Ectodermal cell (in vitro differentiated cells): Measurements from ENCODE around the gene PPP1R7.

ENCODE experiments used
- H3K27ac ChIP-seq: 2 replicates; pipeline ENCODE4 v1.7.0; 2013; ENCODE audit warnings: mild to moderate bottlenecking, low read depth, low read length; ENCODE audit not compliant: insufficient read depth, poor library complexity, severe bottlenecking
- H3K27me3 ChIP-seq: 2 replicates; pipeline ENCODE4 v1.7.0; 2013; ENCODE audit warnings: mild to moderate bottlenecking, low read length; ENCODE audit not compliant: insufficient read depth, control insufficient read depth, poor library complexity, severe bottlenecking
- H3K36me3 ChIP-seq: one replicate; pipeline ENCODE4 v1.7.0; 2013; ENCODE audit warnings: low read length; ENCODE audit not compliant: control insufficient read depth, insufficient read depth
- H3K4me1 ChIP-seq: one replicate; pipeline ENCODE4 v1.7.0; 2013; ENCODE audit warnings: low read length; ENCODE audit not compliant: control insufficient read depth, insufficient read depth
- H3K4me3 ChIP-seq: 2 replicates; pipeline ENCODE4 v1.7.0; 2013; ENCODE audit warnings: low read depth, low read length, control low read depth; ENCODE audit not compliant: insufficient read depth
- H3K9me3 ChIP-seq: 2 replicates; pipeline ENCODE4 v1.7.0; 2013; ENCODE audit warnings: mild to moderate bottlenecking, low read length, moderate library complexity; ENCODE audit not compliant: control insufficient read depth
- WGBS, 2 experiments: methylation state at CpG; one replicate each; pipeline ENCODE4 v1.1.7; 2013; ENCODE audit warnings: missing lambda C conversion rate in 2 of 2; 5-methylcytosine and 5-hydroxymethylcytosine counted together

Gene PPP1R7

GRCh38 chr2:241139531-241140444, 10.5 kb upstream of the PPP1R7 start:
- Histone ChIP-seq H3K36me3 (no peaks in the 10 kb centered on the region), H3K27me3 (no peaks in the 10 kb centered on the region), H3K27ac (no peak overlapping the region), H3K9me3 (no peaks in the 10 kb centered on the region), H3K4me3 (no peak overlapping the region), H3K4me1 (no peaks in the 10 kb centered on the region)
- 95% methylated on average over 24 of the region's 24 CpGs for WGBS, 2 experiments

GRCh38 chr2:241140445-241140840, 9.8 kb upstream of the PPP1R7 start:
- 94 to 95% methylated on average over 10 of the region's 10 CpGs for WGBS, 2 experiments
- H3K36me3 ChIP-seq, result no peaks in the 10 kb centered on the region
- no peaks in the 10 kb centered on the region for H3K4me1 ChIP-seq
- no peak overlapping the region for H3K4me3 ChIP-seq
- H3K27me3 ChIP-seq, result no peaks in the 10 kb centered on the region
- H3K27ac ChIP-seq, result no peak overlapping the region
- no peaks in the 10 kb centered on the region for H3K9me3 ChIP-seq

- 91 to 93% methylated on average over 14 of the region's 14 CpGs for WGBS, 2 experiments
- Histone ChIP-seq H3K36me3 (no peaks in the 10 kb centered on the region), H3K9me3 (no peaks in the 10 kb centered on the region), H3K4me3 (no peak overlapping the region), H3K4me1 (no peaks in the 10 kb centered on the region), H3K27me3 (no peaks in the 10 kb centered on the region), H3K27ac (no peak overlapping the region)
Measured at GRCh38 chr2:241141214-241141770, 9.0 kb upstream of the PPP1R7 start.

GRCh38 chr2:241142063-241142462, 8.2 kb upstream of the PPP1R7 start:
- Histone ChIP-seq H3K9me3 (no peaks in the 10 kb centered on the region), H3K4me1 (no peaks in the 10 kb centered on the region), H3K36me3 (no peaks in the 10 kb centered on the region), H3K27ac (no peak overlapping the region), H3K4me3 (no peak overlapping the region), H3K27me3 (no peaks in the 10 kb centered on the region)
- 93 to 96% methylated on average over 6 of the region's 6 CpGs for WGBS, 2 experiments

GRCh38 chr2:241142593-241142992, 7.7 kb upstream of the PPP1R7 start:
- Histone ChIP-seq H3K4me3 (no peak overlapping the region), H3K36me3 (no peaks in the 10 kb centered on the region), H3K27me3 (no peaks in the 10 kb centered on the region), H3K4me1 (no peaks in the 10 kb centered on the region), H3K27ac (no peak overlapping the region), H3K9me3 (no peaks in the 10 kb centered on the region)
- WGBS, 2 experiments, result 93 to 94% methylated on average over 9 of the region's 9 CpGs

- H3K27me3 ChIP-seq, result peaks cover 12% of the 10 kb centered on the region
- H3K27ac ChIP-seq, result no peak overlapping the region
- H3K4me3 ChIP-seq, result no peak overlapping the region
- WGBS, 2 experiments, result 79 to 100% methylated on average over 1 to 4 of the region's 4 CpGs
- H3K9me3 ChIP-seq, result no peaks in the 10 kb centered on the region
- H3K36me3 ChIP-seq, result no peaks in the 10 kb centered on the region
- peaks cover 5% of the 10 kb centered on the region for H3K4me1 ChIP-seq
Measured at GRCh38 chr2:241146286-241146685, 4.0 kb upstream of the PPP1R7 start.

GRCh38 chr2:241147336-241147735, 2.9 kb upstream of the PPP1R7 start:
- peaks cover 12% of the 10 kb centered on the region for H3K27me3 ChIP-seq
- no peaks in the 10 kb centered on the region for H3K9me3 ChIP-seq
- no peaks in the 10 kb centered on the region for H3K36me3 ChIP-seq
- 94 to 97% methylated on average over 2 to 3 of the region's 3 CpGs for WGBS, 2 experiments
- H3K4me1 ChIP-seq, result peaks cover 6% of the 10 kb centered on the region
- no peak overlapping the region for H3K27ac ChIP-seq
- no peak overlapping the region for H3K4me3 ChIP-seq

- Histone ChIP-seq H3K4me3 (peak overlapping the region; percentile 87), H3K9me3 (no peaks in the 10 kb centered on the region), H3K36me3 (no peaks in the 10 kb centered on the region), H3K27ac (no peak overlapping the region), H3K4me1 (peaks cover 6% of the 10 kb centered on the region), H3K27me3 (peaks cover 12% of the 10 kb centered on the region)
- 83% methylated on average over 4 of the region's 4 CpGs for WGBS, 2 experiments
Measured at GRCh38 chr2:241148239-241148638, 2.0 kb upstream of the PPP1R7 start.

- Histone ChIP-seq H3K4me1 (peaks cover 6% of the 10 kb centered on the region), H3K27me3 (peaks cover 12% of the 10 kb centered on the region), H3K27ac (no peak within 1 kb of the TSS), H3K9me3 (no peaks in the 10 kb centered on the region), H3K4me3 (peak within 1 kb of the TSS; percentile 87), H3K36me3 (no peaks in the 10 kb centered on the region)
- 0% methylated on average over 88 of the region's 88 CpGs for WGBS, 2 experiments
Measured at GRCh38 chr2:241148891-241149674, 1.2 kb upstream of the PPP1R7 start, which contains the start of gene PASK. Gene PASK, minus strand, starts transcription at chr2:241149472. Its CDS starts 6,440 bp downstream, at chr2:241143032.

GRCh38 chr2:241149675-241149924, 667 bp upstream of the PPP1R7 start:
- H3K27me3 ChIP-seq, result peaks cover 12% of the 10 kb centered on the region
- peak overlapping the region; percentile 87 for H3K4me3 ChIP-seq
- no peaks in the 10 kb centered on the region for H3K36me3 ChIP-seq
- WGBS, 2 experiments, result 0 to 1% methylated on average over 23 of the region's 23 CpGs
- H3K27ac ChIP-seq, result no peak overlapping the region
- H3K4me1 ChIP-seq, result peaks cover 6% of the 10 kb centered on the region
- no peaks in the 10 kb centered on the region for H3K9me3 ChIP-seq
